ENCODE results near the gene TBK1.

DNA sequence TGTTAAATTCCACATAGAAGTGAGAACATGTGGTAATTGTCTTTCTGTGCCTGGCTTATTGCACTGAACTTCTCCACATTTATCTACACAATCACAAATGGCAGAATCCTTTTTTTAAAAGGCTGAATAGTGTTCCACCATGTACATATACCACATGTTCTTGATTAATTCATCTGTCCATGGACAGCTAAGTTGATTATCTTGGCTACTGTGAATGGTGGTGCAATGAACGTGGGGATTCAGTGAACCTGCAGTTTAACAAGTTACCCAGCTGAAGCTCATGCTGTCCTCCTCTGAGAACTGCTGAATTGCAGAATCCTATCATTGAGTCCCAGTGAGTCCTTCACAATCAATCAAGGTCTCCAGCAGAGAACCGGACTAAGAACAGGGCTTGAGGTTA, 74.9 kb downstream of the TBK1 start:
- TF ChIP-seq, protein P1, sequence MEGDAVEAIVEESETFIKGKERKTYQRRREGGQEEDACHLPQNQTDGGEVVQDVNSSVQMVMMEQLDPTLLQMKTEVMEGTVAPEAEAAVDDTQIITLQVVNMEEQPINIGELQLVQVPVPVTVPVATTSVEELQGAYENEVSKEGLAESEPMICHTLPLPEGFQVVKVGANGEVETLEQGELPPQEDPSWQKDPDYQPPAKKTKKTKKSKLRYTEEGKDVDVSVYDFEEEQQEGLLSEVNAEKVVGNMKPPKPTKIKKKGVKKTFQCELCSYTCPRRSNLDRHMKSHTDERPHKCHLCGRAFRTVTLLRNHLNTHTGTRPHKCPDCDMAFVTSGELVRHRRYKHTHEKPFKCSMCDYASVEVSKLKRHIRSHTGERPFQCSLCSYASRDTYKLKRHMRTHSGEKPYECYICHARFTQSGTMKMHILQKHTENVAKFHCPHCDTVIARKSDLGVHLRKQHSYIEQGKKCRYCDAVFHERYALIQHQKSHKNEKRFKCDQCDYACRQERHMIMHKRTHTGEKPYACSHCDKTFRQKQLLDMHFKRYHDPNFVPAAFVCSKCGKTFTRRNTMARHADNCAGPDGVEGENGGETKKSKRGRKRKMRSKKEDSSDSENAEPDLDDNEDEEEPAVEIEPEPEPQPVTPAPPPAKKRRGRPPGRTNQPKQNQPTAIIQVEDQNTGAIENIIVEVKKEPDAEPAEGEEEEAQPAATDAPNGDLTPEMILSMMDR (IDR thresholded peaks at IDR 0.05; ENCODE audit: low read length) = no peak
- no peak for TF ChIP-seq EZH2 (IDR thresholded peaks at IDR 0.05; ENCODE audit: borderline replicate concordance, low read length)
